MM.1S (cell line): ENCODE data around the gene GPSM1.

Source experiments
- CTCF ChIP-seq: fragments of 300-600 bp; sonication (generic); IDR thresholded peaks from 2 replicates; pipeline ENCODE4 v1.5.1; 2016; ENCODE audit warnings: antibody characterized with exemption, low read length, mixed read lengths
- EZH2 ChIP-seq: fragments of 300-600 bp; sonication (generic); optimal IDR thresholded peaks from 2 replicates; pipeline ENCODE3; 2017; ENCODE audit warnings: low read depth, mild to moderate bottlenecking, antibody characterized with exemption, low read length, mixed read lengths
- EZH2phosphoT487 ChIP-seq: fragments of 300-600 bp; sonication (generic); IDR thresholded peaks from 2 replicates; pipeline ENCODE4 v1.6.1; 2018; ENCODE audit warnings: antibody characterized with exemption, low read length

DNA sequence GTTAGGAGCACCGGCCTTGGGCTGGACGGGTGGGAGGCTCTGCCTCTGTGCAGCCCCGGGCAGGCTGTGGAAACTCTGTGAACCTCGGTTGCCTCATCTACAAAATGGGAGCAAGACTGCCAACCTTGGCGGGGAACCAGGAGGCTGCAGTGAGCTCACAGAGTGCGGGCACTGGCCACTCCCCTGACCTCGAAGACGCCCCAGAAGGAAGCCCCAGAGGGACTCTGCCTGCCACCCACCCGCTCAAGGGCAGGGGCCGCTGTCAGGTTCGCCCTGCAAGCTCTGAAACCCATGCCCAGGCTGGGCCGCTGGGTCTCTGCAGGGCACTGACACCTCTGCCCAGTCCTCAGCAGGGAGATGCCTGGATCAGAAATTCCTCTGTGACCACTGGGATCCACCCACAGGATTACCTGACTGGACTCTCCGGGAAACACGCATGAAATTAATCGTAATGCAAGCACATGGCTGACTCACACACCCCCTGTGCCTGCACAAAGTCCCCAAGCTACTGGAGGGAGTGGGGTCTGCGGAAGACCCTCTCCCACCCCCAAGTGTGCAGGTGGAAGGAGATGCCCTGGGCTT lies 30.8 kb upstream of the GPSM1 start:
- no peak for TF ChIP-seq CTCF
- no peak for TF ChIP-seq EZH2phosphoT487
- TF ChIP-seq EZH2, result no peak
